H1 (cell line): Measurements from ENCODE around the gene RAPH1. TPM values are rescaled to one million over a fixed set of nuclear protein-coding genes. Genes with fewer than 3 reads are reported as not detected.
"Not testable (repeated sequence)": the region's sequence is repeated elsewhere in the genome, so short reads cannot be mapped to it uniquely, and the experiment has no call there.

Experiments used
- CTCF ChIA-PET: fragments of 300-600 bp; sonication (Branson Sonifier 250); formaldehyde crosslinking; loops from one replicate; lab custom pipeline; 2021; ENCODE audit not compliant: partially characterized antibody; lab: Charles Lee
- POLR2A ChIA-PET: fragments of 300-600 bp; sonication (Branson Sonifier 250); formaldehyde crosslinking; loops from one replicate; lab custom pipeline; 2021; ENCODE audit warnings: inconsistent platforms; ENCODE audit not compliant: partially characterized antibody; lab: Charles Lee
- DNase-seq, 2 experiments: peaks; one replicate each; pipeline versions ENCODE4 v3.0.0 to v3.0.0-alpha.2; 2010 to 2022; ENCODE audit warnings: low spot score in 2 of 2, low read depth in 1 of 2, mixed read lengths in 1 of 2
- FAIRE-seq: peaks from 2 replicates; lab custom pipeline; 2011; peaks lifted over from hg19 to GRCh38; lab: Jason Lieb, UNC
- H2AFZ ChIP-seq: 2 replicates; pipeline ENCODE4 v1.8.1; 2012; ENCODE audit warnings: low read length, inconsistent platforms
- H2AK5ac ChIP-seq: 2 replicates; pipeline ENCODE4 v1.6.1; 2013; ENCODE audit warnings: low read depth, low read length
- H2BK120ac ChIP-seq: replicated peaks from 2 replicates; pipeline ENCODE3; 2013; ENCODE audit warnings: low read depth, low read length, inconsistent platforms
- H2BK12ac ChIP-seq: 2 replicates; pipeline ENCODE4 v1.6.1; 2013; ENCODE audit warnings: low read depth, low read length
- H2BK15ac ChIP-seq: 2 replicates; pipeline ENCODE4 v1.6.1; 2013; ENCODE audit warnings: low read length
- H2BK20ac ChIP-seq: 2 replicates; pipeline ENCODE4 v1.6.1; 2013; ENCODE audit warnings: low read length
- H2BK5ac ChIP-seq: 2 replicates; pipeline ENCODE4 v1.6.1; 2013; ENCODE audit warnings: low read depth, low read length
- H3K14ac ChIP-seq: 2 replicates; pipeline ENCODE4 v1.6.1; 2013; ENCODE audit warnings: inconsistent platforms; ENCODE audit not compliant: insufficient read length
- H3K18ac ChIP-seq: 2 replicates; pipeline ENCODE4 v1.6.1; 2013; ENCODE audit warnings: low read length; ENCODE audit errors: extremely low read depth
- H3K23ac ChIP-seq: 2 replicates; pipeline ENCODE4 v1.6.1; 2013; ENCODE audit warnings: inconsistent platforms; ENCODE audit not compliant: insufficient read length
- H3K23me2 ChIP-seq: 2 replicates; pipeline ENCODE4 v1.6.1; 2013; ENCODE audit warnings: low read depth, low read length
- H3K27ac ChIP-seq: 2 replicates; pipeline ENCODE4 v1.6.1; 2011; ENCODE audit warnings: low read depth, low read length, inconsistent platforms
- H3K27me3 ChIP-seq, 4 experiments: replicated peaks in 1 of 4; 1 replicate in 1 of 4; 2 replicates in 3 of 4; pipeline versions ENCODE4 v1.6.1 to v1.8.1; 2011 to 2013; ENCODE audit warnings: low read length in 3 of 4, mild to moderate bottlenecking in 3 of 4, inconsistent platforms in 2 of 4, mixed read lengths in 2 of 4, moderate library complexity in 1 of 4; ENCODE audit not compliant: control insufficient read depth in 3 of 4, insufficient read depth in 3 of 4; ENCODE audit errors: extremely low read depth in 1 of 4
- H3K36me3 ChIP-seq, 4 experiments: 2 replicates each; pipeline versions ENCODE4 v1.6.1 to v1.8.1; 2011 to 2013; ENCODE audit warnings: mild to moderate bottlenecking in 4 of 4, low read length in 3 of 4, moderate library complexity in 2 of 4, control low read depth in 1 of 4, inconsistent platforms in 1 of 4; ENCODE audit not compliant: insufficient read depth in 4 of 4, control insufficient read depth in 2 of 4
- H3K4ac ChIP-seq: replicated peaks from 2 replicates; pipeline ENCODE3; 2013; ENCODE audit warnings: low read length, low read depth, mixed read lengths, inconsistent platforms; ENCODE audit not compliant: insufficient read length
- H3K4me1 ChIP-seq, 4 experiments: replicated peaks in 1 of 4; 1 replicate in 1 of 4; 2 replicates in 3 of 4; pipeline versions ENCODE4 v1.6.1 to v1.8.1; 2011 to 2013; ENCODE audit warnings: low read length in 3 of 4, inconsistent platforms in 2 of 4, mixed read lengths in 1 of 4; ENCODE audit not compliant: insufficient read depth in 4 of 4, control insufficient read depth in 3 of 4
- H3K4me2 ChIP-seq, 2 experiments: 2 replicates each; pipeline versions ENCODE4 v1.6.1 to v1.8.1; 2011 to 2013; ENCODE audit warnings: low read depth in 2 of 2, low read length in 2 of 2, control low read depth in 1 of 2, inconsistent platforms in 1 of 2, mild to moderate bottlenecking in 1 of 2; ENCODE audit not compliant: insufficient read depth in 1 of 2
- H3K4me3 ChIP-seq, 4 experiments: fragments of 200-600, 300-600 bp in 1 of 4; sonication (generic), shearing (Covaris generic), sonication (Bioruptor Twin) in 1 of 4; 2 replicates each; pipeline versions ENCODE4 v1.5.1 to v1.8.1; 2011 to 2016; ENCODE audit warnings: low read length in 4 of 4, low read depth in 3 of 4, control low read depth in 2 of 4, inconsistent platforms in 2 of 4, mild to moderate bottlenecking in 2 of 4, mixed read lengths in 1 of 4, moderate library complexity in 1 of 4; ENCODE audit not compliant: insufficient read depth in 2 of 4; ENCODE audit errors: extremely low read depth in 1 of 4
- H3K56ac ChIP-seq: replicated peaks from 2 replicates; pipeline ENCODE3; 2013; ENCODE audit warnings: low read depth, mild to moderate bottlenecking, mixed read lengths, low read length, inconsistent platforms; ENCODE audit not compliant: insufficient read length
- H3K79me1 ChIP-seq: 2 replicates; pipeline ENCODE4 v1.6.1; 2013; ENCODE audit warnings: low read depth, low read length, control low read depth
- H3K79me2 ChIP-seq, 2 experiments: 2 replicates each; pipeline versions ENCODE4 v1.6.1 to v1.8.1; 2012 to 2013; ENCODE audit warnings: low read length in 2 of 2, mild to moderate bottlenecking in 2 of 2, inconsistent platforms in 1 of 2; ENCODE audit not compliant: insufficient read depth in 2 of 2, control insufficient read depth in 1 of 2
- H3K9ac ChIP-seq, 4 experiments: replicated peaks in 1 of 4; 1 replicate in 1 of 4; 2 replicates in 3 of 4; pipeline versions ENCODE4 v1.6.1 to v1.8.1; 2011 to 2013; ENCODE audit warnings: low read depth in 3 of 4, low read length in 3 of 4, control low read depth in 2 of 4, mild to moderate bottlenecking in 2 of 4, moderate library complexity in 2 of 4, inconsistent platforms in 1 of 4; ENCODE audit errors: extremely low read depth in 1 of 4
- H3K9me3 ChIP-seq, 2 experiments: 2 replicates each; pipeline versions ENCODE4 v1.6.1 to v1.8.1; 2012 to 2013; ENCODE audit warnings: mild to moderate bottlenecking in 2 of 2, moderate library complexity in 2 of 2, control low read depth in 1 of 2, inconsistent platforms in 1 of 2, low read depth in 1 of 2, low read length in 1 of 2, mixed read lengths in 1 of 2; ENCODE audit not compliant: insufficient read depth in 2 of 2
- H4K20me1 ChIP-seq, 2 experiments: replicated peaks in 1 of 2; 2 replicates each; pipeline versions ENCODE3 to v1.8.1; 2011 to 2013; ENCODE audit warnings: inconsistent platforms in 2 of 2, low read length in 2 of 2, mild to moderate bottlenecking in 1 of 2; ENCODE audit not compliant: insufficient read depth in 2 of 2, control insufficient read depth in 1 of 2
- H4K5ac ChIP-seq: 2 replicates; pipeline ENCODE4 v1.6.1; 2013; ENCODE audit warnings: low read length, low read depth, mixed read lengths, inconsistent platforms; ENCODE audit not compliant: insufficient read length
- H4K8ac ChIP-seq: 2 replicates; pipeline ENCODE4 v1.8.0; 2013; ENCODE audit warnings: mild to moderate bottlenecking, moderate library complexity, low read length, inconsistent platforms; ENCODE audit not compliant: insufficient read depth; ENCODE audit errors: extremely low read depth
- H4K91ac ChIP-seq: replicated peaks from 2 replicates; pipeline ENCODE3; 2013; ENCODE audit warnings: low read length, mixed read lengths, inconsistent platforms; ENCODE audit not compliant: insufficient read length
- CTBP2 ChIP-seq: IDR thresholded peaks from 2 replicates; pipeline ENCODE4 v1.7.0; 2011; ENCODE audit warnings: borderline replicate concordance, mild to moderate bottlenecking, moderate library complexity, mixed read lengths, low read length; ENCODE audit not compliant: insufficient read depth, insufficient read length
- FOSL1 ChIP-seq: IDR thresholded peaks from 2 replicates; pipeline ENCODE4 v1.6.1; 2011; ENCODE audit warnings: mild to moderate bottlenecking, low read depth, low read length, moderate library complexity; ENCODE audit not compliant: insufficient read depth
- TCF12 ChIP-seq: IDR thresholded peaks from 2 replicates; pipeline ENCODE4 v1.6.1; 2011; ENCODE audit warnings: low read depth, mild to moderate bottlenecking, low read length
- WGBS, 2 experiments: shearing (Covaris generic) in 1 of 2; methylation state at CpG; one replicate each; pipeline versions ENCODE4 v1.1.6 to v1.1.7; 2013 to 2015; ENCODE audit warnings: low lambda C conversion rate in 2 of 2, mixed read lengths in 2 of 2, inconsistent platforms in 1 of 2, low coverage in 1 of 2, missing lambda C conversion rate in 1 of 2; ENCODE audit not compliant: insufficient replicate concordance in 2 of 2, insufficient coverage in 1 of 2, insufficient read length in 1 of 2; ENCODE audit errors: extremely low coverage in 1 of 2, missing lambda C conversion rate in 1 of 2; 5-methylcytosine and 5-hydroxymethylcytosine counted together
- polyA plus RNA-seq, 7 experiments: library from polyadenylated mRNA; depleted of rRNA in 3 of 7; stranded (reverse) in 5 of 7; unstranded in 2 of 7; fragments of >200 nt in 5 of 7; fragments of 200-250 nt in 2 of 7; gene quantifications; 1 replicate in 5 of 7; 2 replicates in 1 of 7; 4 replicates in 1 of 7; pipeline versions ENCODE4 v1.2.1 to v1.2.3, GENCODE V29; 2011 to 2013; ENCODE audit warnings: missing spikeins in 2 of 7, mixed read lengths in 2 of 7
- total RNA-seq: library from RNA; stranded (reverse); fragmentation: NEBNext Ultra II Directional; extraction: Animal tissue kit (Norgen Biotek cat#: 25700); gene quantifications from 2 replicates; pipeline ENCODE4 v1.2.1, GENCODE V29; 2021

The RAPH1 gene
- total and polyA plus RNA-seq, 2 of the 8 experiments (the other 6 are each of a cell fraction or from before 2014, with no cell fraction given) = 3.8 to 27.4 TPM

DNA sequence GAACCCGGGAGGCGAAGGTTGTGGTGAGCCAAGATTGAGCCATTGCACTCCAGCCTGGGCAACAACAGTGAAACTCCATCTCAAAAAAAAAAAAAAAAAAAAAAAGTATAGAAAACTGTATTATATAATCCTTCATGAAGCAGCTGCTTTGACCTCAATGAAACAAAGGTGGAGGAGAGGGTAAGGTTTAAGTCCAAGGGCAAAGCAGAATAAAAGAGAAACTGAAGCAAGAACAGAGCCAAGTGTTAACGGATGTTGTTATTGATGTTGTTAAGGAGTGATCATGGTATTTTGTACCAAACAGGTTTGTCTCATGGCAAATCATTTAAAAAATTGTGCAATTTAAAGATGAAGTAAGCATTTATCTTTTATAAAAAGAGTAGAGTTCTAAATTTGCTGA is 7.4 kb downstream of the RAPH1 start (continued):
- TF ChIP-seq CTBP2 (no peak), FOSL1 (no peak), TCF12 (no peak)

- POLR2A ChIA-PET, H3K9me3 ChIP-seq, H4K91ac ChIP-seq, FAIRE-seq, H3K14ac ChIP-seq, H4K20me1 ChIP-seq, H3K4me2 ChIP-seq, H3K56ac ChIP-seq, H3K9ac ChIP-seq, H2BK20ac ChIP-seq, H3K27ac ChIP-seq, H4K8ac ChIP-seq, H3K23ac ChIP-seq, H2BK15ac ChIP-seq, H3K79me1 ChIP-seq, H2BK5ac ChIP-seq, H3K23me2 ChIP-seq, H3K4me3 ChIP-seq, H3K18ac ChIP-seq, H2AK5ac ChIP-seq, H3K4ac ChIP-seq, H3K27me3 ChIP-seq, H3K36me3 ChIP-seq, H2BK12ac ChIP-seq, DNase-seq, H2BK120ac ChIP-seq, H3K4me1 ChIP-seq, H4K5ac ChIP-seq, H2AFZ ChIP-seq: not testable (repeated sequence)
- peaks cover 0 to 42% of the 10 kb centered on the region in 2 experiments; a peak in 3 of 4 replicates for H3K79me2 ChIP-seq
- WGBS, 2 experiments = 100% methylated on average over 2 of the region's 9 CpGs; no CpG with 5 or more reads in 1 of the 2 experiments
- CTCF ChIA-PET = interaction anchor here (0.9 kb wide), 1 partner anchor 17 kb away, joined by 3 read pairs; no protein-coding TSS in a partner anchor
Measured at GRCh38 chr2:203513268-203513667, 21.8 kb downstream of the RAPH1 start.
